ENCODE measurements around the gene TCP1.
"Not testable (repeated sequence)": the region's sequence is repeated elsewhere in the genome, so short reads cannot be mapped to it uniquely, and the experiment has no call there.

The TCP1 gene

DNA sequence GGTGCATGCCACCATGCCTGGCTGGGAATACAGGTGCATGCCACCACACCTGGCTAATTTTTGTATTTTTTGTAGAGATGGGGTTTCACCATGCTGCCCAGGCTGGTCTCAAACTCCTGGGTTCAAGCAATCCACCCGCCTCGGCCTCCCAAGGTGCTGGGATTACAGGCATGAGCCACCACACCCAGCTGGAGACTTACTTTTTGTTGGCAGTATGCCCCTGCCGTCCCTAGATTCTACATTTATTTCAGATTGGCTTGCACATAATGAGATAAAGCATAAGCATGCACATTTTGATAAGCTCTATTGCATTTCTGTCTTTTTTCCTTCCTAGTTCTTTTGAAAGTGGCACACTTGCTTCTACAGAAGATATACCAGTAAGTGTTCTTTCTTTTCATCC, 27.4 kb upstream of the TCP1 start:
- not testable (repeated sequence) for DNase-seq

DNA sequence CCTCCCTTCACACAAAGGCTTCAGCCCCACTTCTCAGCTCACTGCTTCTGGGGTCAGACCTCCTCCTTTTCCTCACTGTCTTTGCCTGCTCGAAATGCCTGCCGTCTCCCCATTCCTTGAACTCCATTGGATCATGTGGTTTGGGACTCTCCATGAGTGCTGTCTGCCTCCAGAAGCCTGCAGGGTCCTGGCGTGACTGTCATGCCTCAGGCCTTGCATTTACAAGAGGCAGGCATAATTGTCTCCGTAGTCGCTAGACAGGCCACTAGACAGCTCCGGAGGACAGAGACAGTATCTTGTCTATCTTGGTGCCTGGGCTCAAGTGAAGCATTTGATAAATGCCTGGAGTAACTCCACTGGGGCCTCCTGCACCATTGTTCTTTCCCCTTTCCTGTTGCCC, 26.0 kb upstream of the TCP1 start:
- DNase-seq = no peak

DNA sequence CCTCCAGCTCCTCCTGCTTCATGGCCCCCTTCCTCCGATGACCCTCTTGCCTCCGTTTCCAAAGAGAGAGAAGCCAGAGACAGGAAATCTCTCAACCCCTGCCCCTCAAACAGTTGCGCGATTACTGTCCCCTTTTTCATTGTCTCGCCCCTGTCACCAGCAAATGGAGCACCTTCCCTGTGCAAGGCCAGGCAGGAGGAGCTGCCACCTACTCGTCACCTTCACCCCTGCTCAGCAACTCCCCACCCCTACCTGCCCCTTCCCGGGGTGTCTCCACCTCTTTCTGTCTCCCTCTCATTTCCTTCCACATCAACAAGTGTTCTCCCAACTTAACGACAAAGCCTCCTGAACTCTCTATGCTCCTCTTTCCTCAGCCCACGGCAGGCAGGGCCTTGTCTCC, 24.4 kb upstream of the TCP1 start:
- DNase-seq = no peak

DNA sequence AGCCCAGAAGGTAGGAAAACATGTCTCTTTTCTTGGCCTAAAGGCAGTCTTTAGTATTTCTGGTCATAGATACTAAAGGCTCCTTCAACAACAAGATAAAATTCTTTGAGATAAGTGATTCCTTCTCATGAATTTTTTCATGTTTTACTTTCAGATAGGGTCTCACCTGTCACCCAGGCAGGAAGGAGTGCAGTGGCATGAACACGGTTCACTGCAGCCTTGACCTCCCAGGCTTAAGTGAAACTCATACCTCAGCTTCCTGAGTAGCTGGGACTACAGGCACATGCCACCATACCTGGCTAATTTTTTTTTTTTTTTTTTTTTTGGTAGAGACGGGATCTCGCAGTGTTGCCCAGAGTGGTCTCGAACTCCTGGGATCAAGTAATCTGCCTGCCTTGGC, 19.7 kb upstream of the TCP1 start:
- no peak for DNase-seq

DNA sequence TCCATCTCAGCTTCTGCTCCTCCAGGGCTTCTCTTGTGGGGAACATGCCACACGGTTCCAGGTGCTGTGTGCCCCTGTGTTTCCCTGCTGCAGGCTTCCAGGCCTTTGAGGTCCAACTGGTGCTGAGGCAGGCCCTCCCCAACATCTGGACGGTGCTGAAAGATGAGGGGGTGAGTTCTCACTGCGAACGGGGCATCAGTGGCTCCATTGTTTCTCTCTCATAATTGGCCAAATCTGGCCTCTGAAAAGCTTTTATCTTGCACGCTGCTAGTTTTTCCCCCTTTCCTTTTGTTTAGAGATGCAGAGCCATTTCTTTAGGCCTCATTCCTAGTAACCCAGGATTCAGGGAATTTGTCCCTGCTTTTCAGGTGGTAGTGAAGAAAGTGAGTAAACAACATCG, 19.2 kb upstream of the TCP1 start:
- no peak for DNase-seq

DNA sequence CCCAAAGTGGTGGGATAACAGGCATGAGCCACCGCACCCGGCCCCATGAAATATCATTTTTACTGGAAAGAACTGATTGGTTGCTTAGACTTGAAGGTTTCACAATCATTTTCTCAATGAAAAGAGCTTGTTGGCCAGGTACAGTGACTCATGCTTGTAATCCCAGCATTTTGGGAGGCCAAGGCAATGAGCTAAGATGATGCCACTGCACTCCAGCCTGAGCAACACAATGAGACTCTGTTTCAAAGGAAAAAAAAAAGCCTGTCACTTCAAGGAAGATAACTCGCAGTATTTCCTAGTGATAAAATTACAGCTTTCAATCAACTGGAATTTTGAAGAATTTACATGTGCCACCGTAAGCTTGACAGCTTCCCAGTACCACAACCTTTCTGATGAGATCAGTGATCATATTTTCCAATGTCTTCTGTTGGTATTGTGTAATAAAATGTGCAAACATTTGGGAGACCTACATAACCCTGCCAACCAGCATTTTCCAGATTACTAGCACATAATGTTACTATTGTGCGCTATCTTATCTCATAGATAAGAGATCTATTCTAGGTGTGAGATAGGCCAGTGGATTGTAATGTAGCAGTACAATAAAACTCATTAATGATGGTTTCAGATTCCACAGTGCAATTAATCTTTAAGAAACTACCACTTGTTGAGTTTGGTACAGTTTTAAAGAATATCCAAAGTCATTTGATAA, 17.9 kb upstream of the TCP1 start:
- DNase-seq = no peak

DNA sequence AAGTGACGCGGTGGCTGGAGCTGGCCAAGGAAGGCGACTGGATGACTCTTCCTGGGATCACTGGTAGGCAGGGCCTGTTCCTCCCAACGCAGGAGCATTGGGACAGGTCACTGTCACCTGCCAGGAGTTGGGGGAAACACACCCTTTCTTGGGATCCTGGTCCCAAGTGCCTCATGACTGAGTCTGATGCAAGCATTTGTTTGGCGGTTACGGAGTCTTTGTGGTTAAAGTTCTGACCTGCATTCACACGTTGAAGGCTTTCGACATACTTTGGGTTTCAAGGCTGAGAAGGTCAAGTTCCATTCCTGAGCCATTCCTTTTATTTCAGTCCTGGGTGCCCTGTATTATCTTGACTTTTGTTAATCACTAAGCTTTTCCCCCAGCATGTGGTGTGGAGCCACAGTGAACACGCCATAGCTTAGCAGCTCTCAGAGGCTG, 16.6 kb upstream of the TCP1 start:
- DNase-seq = no peak

DNA sequence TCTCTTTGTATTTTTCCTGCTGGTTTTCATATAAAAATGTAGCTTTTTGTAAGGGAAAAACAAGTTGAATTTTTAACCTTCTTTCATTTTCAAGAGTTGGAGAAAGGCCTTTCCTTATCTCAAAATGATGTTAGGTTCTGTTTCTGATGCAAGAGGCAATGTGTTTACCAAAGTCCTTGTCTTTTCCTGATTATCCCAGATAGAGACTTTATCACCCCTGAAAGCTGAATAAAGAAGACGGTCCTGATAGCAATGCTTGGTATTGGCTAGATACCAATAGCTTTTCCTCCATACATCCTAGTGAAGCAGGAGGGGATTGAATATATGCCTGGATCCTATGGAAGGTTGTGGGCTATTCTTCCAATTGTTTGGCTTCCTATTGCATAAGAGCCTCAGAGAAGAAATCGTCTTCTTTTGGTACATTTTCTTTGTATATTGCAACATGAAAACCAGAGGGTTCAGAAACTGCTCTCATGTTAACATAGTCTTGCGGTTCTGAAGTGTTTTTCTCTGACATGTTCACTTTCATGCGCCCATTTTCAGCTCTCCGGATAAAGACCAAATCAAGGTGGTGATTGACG, 16.1 kb upstream of the TCP1 start:
- DNase-seq = no peak

DNA sequence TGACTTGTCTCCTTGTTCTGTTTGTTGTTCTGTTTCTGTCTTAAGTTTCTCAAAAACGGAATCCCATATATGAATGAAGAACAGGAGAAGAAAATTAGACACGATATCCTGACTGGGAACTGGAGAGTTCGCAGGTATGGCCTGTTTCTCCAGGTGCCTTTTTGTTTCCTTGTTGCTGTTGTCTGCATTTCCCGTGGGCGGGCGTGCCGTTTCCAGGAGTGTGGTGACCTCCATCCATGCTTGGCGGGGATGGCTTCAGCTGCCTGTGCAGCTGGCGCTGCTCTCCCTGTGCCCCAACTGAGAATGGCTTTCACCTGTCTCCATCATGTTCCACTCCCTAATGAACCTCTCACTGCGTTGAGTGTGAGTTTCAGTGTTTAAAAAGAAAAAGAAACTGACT, 15.1 kb upstream of the TCP1 start:
- DNase-seq = no peak

DNA sequence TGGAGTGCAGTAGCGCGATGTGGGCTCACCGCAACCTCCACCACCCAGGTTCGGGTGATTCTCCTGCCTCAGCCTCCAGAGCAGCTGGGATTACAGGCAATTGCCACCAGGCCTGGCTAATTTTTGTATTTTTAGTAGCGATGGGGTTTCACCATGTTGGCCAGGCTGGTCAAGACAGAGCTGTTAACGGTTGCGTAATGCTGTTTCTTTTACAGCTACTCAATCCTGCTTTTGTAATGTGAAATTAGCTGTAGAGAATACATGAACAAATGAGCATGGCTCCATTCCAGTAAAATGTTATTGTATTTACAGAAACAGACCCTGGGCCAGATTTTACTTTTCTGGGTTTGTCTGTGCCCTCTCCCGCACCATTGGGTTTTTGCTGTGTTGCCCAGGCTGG, 12.5 kb upstream of the TCP1 start:
- DNase-seq = no peak

DNA sequence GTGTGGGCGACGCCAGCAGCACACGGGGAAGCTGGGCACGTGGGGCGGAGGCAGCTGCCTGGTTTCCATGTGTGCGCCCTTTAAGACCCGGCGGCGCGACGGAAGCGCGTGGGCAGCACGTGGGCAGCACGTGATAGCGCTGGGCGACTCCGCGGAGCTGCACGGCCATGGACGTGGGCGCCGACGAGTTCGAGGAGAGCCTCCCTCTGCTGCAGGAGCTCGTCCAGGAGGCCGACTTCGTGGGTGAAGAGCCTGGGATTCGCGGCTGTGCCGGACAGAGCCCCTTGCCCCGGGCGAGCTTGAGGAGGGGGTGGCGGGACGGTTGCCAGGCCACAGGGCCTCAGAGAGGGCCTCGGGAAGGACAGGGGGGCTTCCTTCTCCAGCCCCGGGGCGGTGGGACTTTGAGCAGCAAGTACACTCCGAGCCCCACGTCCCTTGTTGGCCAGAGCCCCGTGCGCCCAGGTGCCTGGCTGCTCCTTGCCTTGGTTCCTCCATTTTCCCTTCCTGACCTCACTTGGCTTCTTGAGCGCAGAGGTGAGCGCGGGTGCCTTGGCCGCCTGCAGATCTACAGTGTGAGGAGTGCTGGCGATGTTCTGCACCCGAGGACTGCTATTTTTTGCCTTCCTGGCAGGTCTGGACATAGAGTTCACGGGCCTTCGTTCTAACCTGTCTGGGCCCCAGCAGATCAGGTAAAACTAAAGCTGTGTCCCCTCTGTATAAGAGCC, 10.9 kb upstream of the TCP1 start, which contains the start of gene PNLDC1:
TSS of gene PNLDC1 (plus strand) at position 136 of the 725 bp plus-strand sequence. CDS start at position 168, 32 bp downstream.
- DNase-seq = no peak

DNA sequence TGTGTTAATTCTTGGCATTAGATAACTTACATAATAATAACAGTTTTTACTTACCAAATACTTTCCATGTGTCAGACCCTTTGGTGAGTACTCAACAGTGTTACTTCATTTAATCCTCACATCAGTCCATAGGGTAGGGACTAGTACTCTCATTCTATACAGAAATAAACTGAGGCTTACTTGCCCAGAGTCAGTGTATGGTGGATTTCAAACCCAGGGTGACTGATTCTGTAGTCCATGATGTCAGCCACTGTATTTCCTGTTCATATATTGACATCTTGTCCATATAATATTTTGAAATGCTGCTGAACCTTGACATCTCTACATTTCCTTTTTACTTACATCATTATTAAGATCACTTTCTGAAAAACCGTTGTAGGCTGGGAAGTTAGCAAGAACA, 8.2 kb upstream of the TCP1 start:
- DNase-seq = no peak

DNA sequence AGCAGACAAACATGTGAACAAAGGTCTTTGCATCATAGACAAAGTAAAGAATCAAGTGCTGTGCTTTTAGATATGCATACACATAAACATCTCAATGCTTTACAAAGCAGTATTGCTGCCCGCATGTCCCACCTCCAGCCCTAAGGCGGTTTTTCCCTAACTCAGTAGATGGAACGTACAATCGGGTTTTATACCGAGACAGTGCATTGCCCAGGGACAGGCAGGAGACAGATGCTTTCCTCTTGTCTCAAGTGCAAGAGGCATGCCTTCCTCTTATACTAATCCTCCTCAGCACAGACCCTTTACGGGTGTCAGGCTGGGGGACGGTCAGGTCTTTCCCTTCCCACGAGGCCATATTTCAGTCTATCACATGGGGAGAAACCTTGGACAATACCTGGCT, 5.6 kb upstream of the TCP1 start:
- DNase-seq = not testable (repeated sequence)

DNA sequence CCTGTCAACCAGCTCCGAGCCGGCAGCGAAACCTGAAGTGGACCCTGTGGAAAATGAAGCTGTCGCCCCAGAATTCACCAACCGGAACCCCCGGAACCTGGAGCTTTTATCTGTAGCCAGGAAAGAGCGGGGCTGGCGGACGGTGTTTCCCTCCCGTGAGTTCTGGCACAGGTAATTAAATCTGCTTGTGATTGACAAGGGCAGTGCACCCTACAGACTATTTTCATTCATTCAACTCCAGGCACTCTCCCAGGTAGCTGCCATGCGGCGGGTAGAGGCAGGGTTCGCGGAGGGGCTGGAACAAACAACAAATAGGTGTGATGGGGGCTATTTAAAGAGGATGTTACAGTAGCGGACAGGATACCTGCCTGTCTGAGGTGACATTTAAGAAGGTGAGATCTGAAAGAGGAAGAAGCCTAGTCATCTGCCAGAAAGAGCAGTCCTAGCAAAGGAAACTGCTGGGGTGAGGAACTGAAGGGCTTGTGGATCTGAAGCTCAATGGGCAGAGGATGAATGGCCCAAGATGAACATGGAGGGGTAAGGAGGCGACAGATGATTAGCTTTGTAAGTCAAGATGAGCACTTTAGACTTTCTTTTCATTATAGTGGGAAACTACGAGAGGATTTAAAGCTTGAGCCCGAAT, 1.7 kb upstream of the TCP1 start:
- DNase-seq = no peak

DNA sequence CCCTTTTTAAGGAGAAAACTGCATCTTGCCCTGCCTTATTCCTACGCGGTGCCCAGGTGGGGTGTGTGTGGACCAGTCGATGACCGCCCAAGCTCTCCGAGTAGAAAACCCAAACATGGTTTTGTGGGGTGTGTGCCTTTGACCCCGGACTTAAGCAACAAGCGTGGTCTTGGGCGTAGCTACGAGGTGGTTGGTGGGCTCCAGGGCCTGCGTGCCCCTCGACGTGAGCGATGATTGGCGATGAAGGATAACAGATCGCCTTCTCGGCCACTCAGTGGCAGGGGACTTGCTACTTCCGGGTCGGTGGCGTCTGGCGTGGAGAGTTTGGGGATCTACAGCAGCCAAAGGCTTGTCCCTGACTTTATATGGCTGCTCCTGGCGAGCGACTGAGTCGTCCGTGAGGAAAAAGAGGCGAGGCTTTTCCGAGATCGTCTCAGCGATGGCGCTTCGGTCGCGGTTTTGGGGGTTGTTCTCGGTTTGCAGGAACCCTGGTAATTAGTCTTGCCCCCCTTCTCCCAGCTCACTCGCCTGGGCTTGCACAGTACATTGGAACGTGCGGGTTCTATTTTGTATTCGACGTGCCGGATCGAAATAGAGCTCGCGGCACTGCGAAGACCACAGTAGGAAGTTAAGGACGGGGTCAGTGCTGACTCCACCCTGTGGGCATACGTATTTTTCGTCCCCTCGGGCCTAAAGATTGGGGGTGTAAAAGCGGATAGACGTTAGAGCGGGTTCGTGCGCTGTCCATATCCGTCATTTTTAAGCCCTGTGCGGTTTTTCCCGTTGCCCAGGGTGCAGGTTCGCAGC, 950 bp upstream of the TCP1 start, which contains the start of gene MRPL18:
TSS of gene MRPL18 (plus strand) at position 319 of the 807 bp plus-strand sequence. CDS start at position 440, 121 bp downstream.
- peak; percentile 93 for DNase-seq

DNA sequence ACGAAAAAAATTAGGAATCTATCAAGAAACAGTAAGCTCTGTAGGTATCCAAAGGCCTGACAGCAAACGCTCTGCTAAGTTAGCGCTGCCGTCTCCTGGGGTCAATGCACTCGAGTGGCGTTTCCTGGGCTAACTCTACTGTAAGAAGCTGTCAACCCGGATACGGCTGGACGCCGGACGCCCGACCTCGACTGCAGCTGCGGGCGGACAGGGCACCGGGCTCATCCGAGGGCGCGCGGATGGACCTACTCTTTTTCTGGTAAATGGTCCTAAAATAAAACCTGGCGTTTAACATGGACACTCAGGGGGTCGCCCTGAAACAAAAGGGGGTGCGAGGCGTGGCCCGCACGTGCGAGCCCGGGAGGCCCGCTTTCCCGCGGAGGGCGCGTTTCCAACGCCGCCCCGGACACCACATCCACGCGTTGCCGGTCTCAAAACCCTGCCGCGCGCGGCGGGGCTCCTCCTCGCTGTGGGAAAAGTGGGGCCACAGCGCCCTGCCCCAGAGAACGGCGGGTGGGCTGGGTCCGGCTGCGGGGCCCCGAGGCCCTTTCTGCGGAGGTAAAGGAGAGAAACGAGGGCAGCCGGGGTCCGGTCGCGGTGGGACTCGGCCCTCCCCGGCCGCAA, 537 bp downstream of the TCP1 start:
- DNase-seq = no peak

DNA sequence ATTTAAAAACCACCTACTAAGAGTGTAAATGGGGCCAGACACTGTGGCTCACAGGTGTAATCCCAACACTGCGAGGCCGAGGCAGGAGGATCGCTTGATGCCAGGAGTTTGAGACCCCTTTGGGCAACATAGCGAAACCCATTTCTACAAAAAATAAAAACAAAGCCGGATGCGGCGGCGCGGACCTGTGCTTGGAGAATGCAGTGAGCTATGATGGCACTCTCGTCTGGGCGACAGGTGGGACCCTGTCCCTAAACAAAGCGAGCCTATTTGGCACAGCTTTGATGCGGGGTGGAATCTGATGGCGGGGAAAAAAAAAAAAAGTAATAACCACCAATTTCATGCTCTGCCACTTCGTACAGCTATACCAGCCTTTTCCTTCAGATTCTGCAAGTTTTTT, 1.1 kb downstream of the TCP1 start:
- no peak for DNase-seq

DNA sequence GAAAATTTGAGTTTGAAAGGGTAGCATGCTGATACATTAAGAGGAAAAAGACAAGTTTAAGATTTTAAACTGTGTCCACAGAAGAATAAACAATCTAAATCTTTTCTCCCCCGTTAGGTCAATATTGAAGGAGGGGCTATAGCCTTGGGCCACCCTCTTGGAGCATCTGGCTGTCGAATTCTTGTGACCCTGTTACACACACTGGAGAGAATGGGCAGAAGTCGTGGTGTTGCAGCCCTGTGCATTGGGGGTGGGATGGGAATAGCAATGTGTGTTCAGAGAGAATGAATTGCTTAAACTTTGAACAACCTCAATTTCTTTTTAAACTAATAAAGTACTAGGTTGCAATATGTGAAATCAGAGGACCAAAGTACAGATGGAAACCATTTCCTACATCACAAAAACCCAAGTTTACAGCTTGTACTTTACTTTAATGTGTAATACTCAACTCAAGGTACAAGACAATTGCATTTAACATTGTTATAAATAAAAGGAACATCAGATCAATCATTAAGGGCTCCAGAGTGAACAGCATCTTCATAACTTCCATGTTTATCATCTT, 10.8 kb downstream of the TCP1 start:
- DNase-seq = no peak

DNA sequence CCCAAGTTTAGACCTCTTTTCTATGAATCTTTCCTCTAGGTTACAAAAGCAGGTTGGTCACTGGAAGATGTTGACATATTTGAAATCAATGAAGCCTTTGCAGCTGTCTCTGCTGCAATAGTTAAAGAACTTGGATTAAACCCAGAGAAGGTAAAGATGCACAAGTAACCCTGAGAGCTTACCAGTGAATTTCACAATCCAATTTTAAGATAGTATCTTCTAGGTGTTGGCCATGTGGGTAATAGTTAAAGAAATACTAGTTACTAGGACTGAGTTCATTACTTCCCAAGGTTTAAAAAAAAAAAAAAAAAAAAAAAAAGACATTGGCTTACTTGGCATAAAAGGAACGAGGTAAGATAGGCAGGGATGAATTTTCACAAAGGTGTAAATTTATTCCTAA, 11.3 kb downstream of the TCP1 start:
- DNase-seq = no peak

DNA sequence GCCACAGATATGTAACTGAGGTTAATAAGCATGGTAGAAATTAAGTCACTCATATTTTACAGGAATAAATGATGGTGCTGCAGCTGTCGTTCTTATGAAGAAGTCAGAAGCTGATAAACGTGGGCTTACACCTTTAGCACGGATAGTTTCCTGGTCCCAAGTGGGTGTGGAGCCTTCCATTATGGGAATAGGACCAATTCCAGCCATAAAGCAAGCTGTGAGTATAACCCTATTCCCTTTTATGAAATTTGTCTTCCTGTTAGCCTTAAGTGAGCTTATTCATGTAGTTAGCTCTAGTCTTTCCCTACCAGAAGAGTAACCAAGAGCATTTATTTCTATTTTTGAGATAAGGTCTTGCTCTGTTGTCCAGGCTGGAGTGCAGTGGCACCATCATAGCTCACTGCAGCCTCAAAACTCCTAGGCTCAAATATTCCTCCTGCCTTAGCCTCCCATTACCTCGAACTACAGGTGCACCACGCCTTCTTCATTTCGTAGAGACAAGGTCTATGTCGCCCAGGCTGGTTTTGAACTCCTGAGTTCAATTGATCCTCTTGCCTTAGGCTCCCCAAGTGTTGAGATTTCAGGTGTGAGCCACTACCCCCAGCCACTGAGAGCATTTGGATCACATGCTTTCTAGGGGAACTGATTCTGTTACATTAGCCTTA, 12.0 kb downstream of the TCP1 start:
- DNase-seq = no peak

DNA sequence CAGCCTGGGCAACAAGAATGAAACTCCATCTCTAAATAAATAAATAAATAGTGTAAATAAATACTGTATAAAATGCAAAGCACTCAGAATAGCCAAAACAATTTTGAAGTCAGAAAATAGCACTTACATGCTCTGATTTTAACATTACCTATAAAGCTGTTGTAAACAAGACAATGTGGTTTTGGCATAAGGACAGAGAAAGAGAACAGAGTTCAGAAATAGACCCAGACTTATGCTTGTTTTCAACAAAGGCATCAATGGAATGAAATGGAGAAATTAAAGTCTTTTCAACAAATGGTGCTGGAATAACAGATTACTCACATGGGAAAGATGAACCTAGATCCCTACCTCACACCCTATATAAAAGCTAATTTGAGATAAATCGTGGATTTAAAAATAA, 17.2 kb downstream of the TCP1 start:
- no peak for DNase-seq
